K562 (cell line): ENCODE measurements around the gene AGPAT4. TPM values are rescaled to one million over a fixed set of nuclear protein-coding genes. Genes with fewer than 3 reads are reported as not detected.

Experiments used
- ATAC-seq: fragments of 200-7000 bp; cut with Tn5 transposase; 3 replicates; pipeline ENCODE4 v1.9.1; 2020; ENCODE audit warnings: moderate library complexity
- BruUV-seq: library from RNA; stranded (reverse); fragments of 400-500 nt; replicated peaks from 2 replicates; lab custom pipeline; 2021; lab: Mats Ljungman, UMichigan
- CTCF ChIA-PET: fragments of 300-600 bp; formaldehyde crosslinking; extraction: SDS; loops from one replicate; lab custom pipeline; 2021; ENCODE audit warnings: low intra/inter-chr PET ratio; lab: Yijun Ruan, JAX
- POLR2A ChIA-PET: fragments of 300-600, 350-650 bp; sonication (Branson Sonifier 250); formaldehyde crosslinking; extraction: SDS; loops from one replicate; lab custom pipeline; 2021; ENCODE audit warnings: antibody characterized with exemption, inconsistent platforms; lab: Yijun Ruan, JAX
- DNase-seq, 4 experiments: peaks; one replicate each; pipeline versions ENCODE4 v3.0.0 to v3.0.0-alpha.2; 2011 to 2018; ENCODE audit warnings: low spot score in 3 of 4, mixed read lengths in 3 of 4; ENCODE audit errors: extremely low read depth in 1 of 4
- FAIRE-seq: peaks from 2 replicates; lab custom pipeline; 2011; peaks lifted over from hg19 to GRCh38; lab: Jason Lieb, UNC
- H2AFZ ChIP-seq: 2 replicates; pipeline ENCODE4 v1.6.0; 2011; ENCODE audit warnings: low read depth, low read length, control low read depth, inconsistent platforms
- H3K27ac ChIP-seq: fragments of 200-600 bp; 3 replicates; pipeline ENCODE4 v1.8.0; 2011; ENCODE audit warnings: low read depth, mild to moderate bottlenecking, control low read depth, inconsistent platforms, low read length, moderate library complexity, mixed read lengths; ENCODE audit errors: extremely low read depth
- H3K27me3 ChIP-seq, 2 experiments: fragments of 300-600 bp in 1 of 2; 2 replicates in 1 of 2; 3 replicates in 1 of 2; pipeline versions ENCODE4 v1.6.0 to v1.8.0; 2011; ENCODE audit warnings: inconsistent platforms in 2 of 2, low read length in 2 of 2, mild to moderate bottlenecking in 1 of 2, mixed read lengths in 1 of 2, moderate library complexity in 1 of 2; ENCODE audit not compliant: control insufficient read depth in 2 of 2, insufficient read depth in 2 of 2
- H3K36me3 ChIP-seq: fragments of 300-600 bp; 3 replicates; pipeline ENCODE4 v1.8.0; 2011; ENCODE audit warnings: mild to moderate bottlenecking, low read length, inconsistent platforms; ENCODE audit not compliant: control insufficient read depth, insufficient read depth
- H3K4me1 ChIP-seq, 2 experiments: fragments of 200-600 bp in 1 of 2; replicated peaks in 1 of 2; 2 replicates in 1 of 2; 3 replicates in 1 of 2; pipeline versions ENCODE4 v1.5.1 to v1.8.0; 2011; ENCODE audit warnings: inconsistent platforms in 2 of 2, low read length in 2 of 2, mild to moderate bottlenecking in 1 of 2, mixed read lengths in 1 of 2, moderate library complexity in 1 of 2; ENCODE audit not compliant: control insufficient read depth in 2 of 2, insufficient read depth in 2 of 2
- H3K4me2 ChIP-seq: 2 replicates; pipeline ENCODE4 v1.6.1; 2011; ENCODE audit warnings: low read length, control low read depth, inconsistent platforms, mixed read lengths; ENCODE audit not compliant: insufficient read depth
- H3K4me3 ChIP-seq: fragments of 200-600 bp; sonication (generic), shearing (Covaris generic); 2 replicates; pipeline ENCODE4 v1.5.1; 2016; ENCODE audit warnings: control low read depth, inconsistent platforms
- H3K79me2 ChIP-seq: fragments of 200-600 bp; 3 replicates; pipeline ENCODE4 v1.8.0; 2011; ENCODE audit warnings: low read length, inconsistent platforms; ENCODE audit not compliant: control insufficient read depth, insufficient read depth
- H3K9ac ChIP-seq, 2 experiments: 2 replicates each; pipeline versions ENCODE4 v1.6.0 to v1.6.1; 2011; ENCODE audit warnings: low read depth in 2 of 2, low read length in 2 of 2, control low read depth in 1 of 2, inconsistent platforms in 1 of 2, mild to moderate bottlenecking in 1 of 2, mixed read lengths in 1 of 2; ENCODE audit not compliant: insufficient read depth in 1 of 2
- H3K9me1 ChIP-seq: one replicate; pipeline ENCODE4 v1.6.0; 2011; ENCODE audit warnings: inconsistent platforms, mild to moderate bottlenecking, low read length, moderate library complexity; ENCODE audit not compliant: control insufficient read depth, insufficient read depth
- H3K9me3 ChIP-seq: replicated peaks from 2 replicates; pipeline ENCODE4 v1.5.1; 2011; ENCODE audit warnings: low read depth, low read length, inconsistent platforms; ENCODE audit not compliant: control insufficient read depth, insufficient read depth
- H4K20me1 ChIP-seq: replicated peaks from 2 replicates; pipeline ENCODE4 v1.6.1; 2011; ENCODE audit warnings: low read length, inconsistent platforms, mixed read lengths; ENCODE audit not compliant: control insufficient read depth, insufficient read depth
- IRF2 ChIP-seq: sonication (generic); formaldehyde crosslinking; IDR thresholded peaks from 2 replicates; pipeline ENCODE4 v1.8.1; 2022; ENCODE audit warnings: mild to moderate bottlenecking, missing genetic modification reagents
- NFIC ChIP-seq: fragments of 450-650 bp; IDR thresholded peaks from 2 replicates; pipeline ENCODE4 v1.6.1; 2017; ENCODE audit warnings: mild to moderate bottlenecking, inconsistent platforms
- NFIX ChIP-seq: fragments of 250-450 bp; sonication (Bioruptor Pico); IDR thresholded peaks from 2 replicates; pipeline ENCODE4 v1.4.0; 2020; ENCODE audit warnings: low read depth, mild to moderate bottlenecking, moderate library complexity
- PHB ChIP-seq: fragments of 250-450 bp; sonication (Bioruptor Pico); IDR thresholded peaks from 2 replicates; pipeline ENCODE4 v1.5.0; 2021
- PHTF2 ChIP-seq: fragments of 250-450 bp; sonication (Bioruptor Pico); IDR thresholded peaks from 2 replicates; pipeline ENCODE4 v1.5.0; 2021; ENCODE audit warnings: mild to moderate bottlenecking
- POLR2G ChIP-seq: fragments of 200-400 bp; formaldehyde crosslinking; IDR thresholded peaks from 2 replicates; pipeline ENCODE4 v1.6.1; 2017; ENCODE audit warnings: low read depth, mild to moderate bottlenecking, antibody characterized with exemption, low read length, moderate library complexity
- SAP30 ChIP-seq: fragments of 200-600 bp; sonication (generic); IDR thresholded peaks from 2 replicates; pipeline ENCODE4 v1.6.1; 2012; ENCODE audit warnings: borderline replicate concordance, low read depth, mild to moderate bottlenecking, moderate library complexity, low read length, control low read depth, inconsistent platforms; ENCODE audit not compliant: insufficient read depth, poor library complexity, severe bottlenecking
- SMAD4 ChIP-seq: fragments of 250-450 bp; sonication (Bioruptor Pico); conservative IDR thresholded peaks from 2 replicates; pipeline ENCODE4 v1.8.0; 2021; ENCODE audit warnings: inconsistent platforms, mild to moderate bottlenecking, moderate library complexity
- TFAM ChIP-seq: fragments of 250-450 bp; sonication (Bioruptor Pico); conservative IDR thresholded peaks from 2 replicates; pipeline ENCODE4 v1.5.0; 2021; ENCODE audit warnings: mild to moderate bottlenecking, moderate library complexity
- ZNF143 ChIP-seq: sonication (generic); formaldehyde crosslinking; IDR thresholded peaks from 2 replicates; pipeline ENCODE4 v1.9.0; 2022; ENCODE audit warnings: mild to moderate bottlenecking, missing genetic modification reagents
- ZNF408 ChIP-seq: fragments of 250-450 bp; sonication (Bioruptor Pico); IDR thresholded peaks from 2 replicates; pipeline ENCODE4 v1.4.0; 2020; ENCODE audit warnings: low read depth, mild to moderate bottlenecking, moderate library complexity
- ZNF431 ChIP-seq: sonication (generic); formaldehyde crosslinking; IDR thresholded peaks from 2 replicates; pipeline ENCODE4 v1.8.0; 2022; ENCODE audit warnings: mild to moderate bottlenecking, missing genetic modification reagents
- ZNF583 ChIP-seq: fragments of 250-450 bp; sonication (Bioruptor Pico); IDR thresholded peaks from 2 replicates; pipeline ENCODE4 v1.4.0; 2020
- WGBS: fragments of 100-300 bp; shearing (Covaris generic); methylation state at CpG from one replicate; pipeline ENCODE4 v1.1.6; 2016; ENCODE audit warnings: low coverage, mixed read lengths; ENCODE audit not compliant: insufficient coverage; ENCODE audit errors: missing lambda C conversion rate; 5-methylcytosine and 5-hydroxymethylcytosine counted together
- in situ Hi-C: fragments of 300-500 bp; cut with MboI; formaldehyde crosslinking; loops from 4 replicates; pipeline ENCODE4 v1.15.0; 2018; ENCODE audit warnings: inconsistent platforms, mixed read lengths
- intact Hi-C: fragments of 100-400 bp; cut with micrococcal nuclease; formaldehyde crosslinking; loops from 2 replicates; pipeline ENCODE4 v1.14.2; 2022
- polyA plus RNA-seq, 8 experiments: library from polyadenylated mRNA; depleted of rRNA in 4 of 8; stranded (reverse) in 5 of 8; unstranded in 3 of 8; fragments of >200 nt; fragmentation: Nextera tagmentation in 2 of 8; fragmentation: Illumina TruSeq in 1 of 8; extraction: Ambion mirVana in 2 of 8; extraction: Trizol in 1 of 8; gene quantifications; 2 replicates each; pipeline versions ENCODE4 v1.2.1 to v1.2.3, GENCODE V29; 2011 to 2014; ENCODE audit warnings: inconsistent platforms in 1 of 8, missing spikeins in 1 of 8
- total RNA-seq, 7 experiments: library from RNA; depleted of rRNA in 6 of 7; stranded (reverse); fragments of >200 nt in 6 of 7; fragmentation: Illumina TruSeq in 2 of 7; extraction: Trizol in 2 of 7; gene quantifications; 2 replicates each; pipeline versions ENCODE4 v1.2.1 to v1.2.3, GENCODE V29; 2011 to 2021; ENCODE audit warnings: low replicate concordance in 1 of 7
- TF ChIP-seq, protein P1 (sequence below), 2 experiments: fragments of 150-350 bp in 1 of 2; IDR thresholded peaks; 2 replicates each; pipeline ENCODE4 v1.6.1; 2012 to 2016; ENCODE audit warnings: low read depth in 2 of 2, low read length in 2 of 2, mild to moderate bottlenecking in 1 of 2, moderate library complexity in 1 of 2

AGPAT4 gene
- total and polyA plus RNA-seq, 9 of the 15 experiments (the other 6 are each of a cell fraction or from before 2014, with no cell fraction given) = 2.2 to 15.0 (median 5.7) TPM

DNA sequence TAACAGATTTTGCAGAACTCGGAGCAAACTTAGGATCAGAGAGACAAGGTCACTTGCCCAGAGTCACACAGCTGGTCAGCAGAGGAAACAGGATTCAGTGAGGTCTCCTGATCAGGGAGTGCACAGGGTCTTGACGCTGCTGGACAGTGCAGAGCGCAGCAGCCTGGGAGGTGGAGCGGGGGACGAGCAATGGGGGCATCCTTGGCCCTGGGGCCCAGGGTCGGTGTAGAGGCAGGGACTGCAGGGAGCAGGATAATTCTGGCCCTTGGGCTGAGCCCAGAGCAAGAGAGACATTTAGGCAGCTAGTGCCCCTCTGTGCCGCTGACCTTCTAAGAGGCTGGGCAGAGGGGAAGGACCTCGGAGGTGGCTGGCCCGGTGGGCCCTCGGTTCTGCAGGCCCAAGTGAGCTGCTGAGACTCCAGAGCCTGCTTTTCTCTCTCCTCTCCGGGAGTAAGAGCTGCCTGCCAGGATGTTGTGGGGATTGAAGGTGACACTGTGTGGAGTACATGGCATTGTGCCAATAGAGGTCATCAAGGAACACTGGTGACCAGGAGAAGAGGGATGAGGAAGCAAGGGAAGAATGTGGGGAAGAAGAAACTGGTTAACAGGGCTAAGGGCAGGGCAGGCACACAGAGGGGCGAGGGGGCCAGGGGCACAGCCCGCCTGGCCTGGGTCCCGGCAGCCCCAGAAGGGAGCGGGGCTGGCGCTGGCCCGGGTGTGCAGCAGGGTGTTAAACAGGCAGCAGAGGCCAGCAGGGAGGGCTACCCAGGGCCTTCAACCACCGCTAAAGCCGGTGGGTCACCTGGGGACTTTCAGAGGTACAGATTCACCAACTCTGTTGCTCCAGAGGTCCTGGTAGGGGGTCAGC is 122.0 kb downstream of the AGPAT4 start:
- Histone ChIP-seq H3K79me2 (no peaks in the 10 kb centered on the region), H3K9ac (peak overlapping the region in 1 of 2 experiments; percentile 38; a peak in 2 of 4 replicates), H2AFZ (no peak overlapping the region), H3K9me1 (no peaks in the 10 kb centered on the region), H3K27ac (no peak overlapping the region), H3K4me2 (no peak overlapping the region), H3K27me3 (peaks cover 0 to 5% of the 10 kb centered on the region in 2 experiments; a peak in 1 of 5 replicates), H4K20me1 (no peaks in the 10 kb centered on the region), H3K36me3 (no peaks in the 10 kb centered on the region; the same call in 2 of the 3 replicates), H3K4me1 (peaks cover 12 to 40% of the 10 kb centered on the region in 2 experiments; a peak in 4 of 5 replicates), H3K9me3 (no peaks in the 10 kb centered on the region), H3K4me3 (no peak overlapping the region)
- ChIA-PET POLR2A (interaction anchor here (0.9 to 1.6 kb wide), 5 partner anchors 10 to 246 kb away, joined by 4 to 8 read pairs (median 5); no protein-coding TSS in a partner anchor), CTCF (interaction anchor here (0.6 to 0.9 kb wide), 2 partner anchors 219 to 222 kb away, joined by 3 to 6 read pairs; no protein-coding TSS in a partner anchor)
- no peak for FAIRE-seq
- no peak for ATAC-seq
- no peak for DNase-seq
- WGBS = 66% methylated on average over 19 of the region's 19 CpGs
- in situ Hi-C loops (no loop called here), intact Hi-C loops (loop anchor here (5.0 kb wide), 3 partner anchors 115 to 420 kb away; no protein-coding TSS in a partner anchor)
- BruUV-seq = no TSS peak
- no peak for TF ChIP-seq ZNF431 (CRISPR knock-in tag)
- TF ChIP-seq POLR2G = peak; percentile 7; the same call in 1 of the 2 replicates
- TF ChIP-seq ZNF583 (CRISPR knock-in tag) = no peak
- TF ChIP-seq TFAM (CRISPR knock-in tag) = no peak
- TF ChIP-seq ZNF143 (CRISPR knock-in tag) = no peak
- TF ChIP-seq, protein P1, sequence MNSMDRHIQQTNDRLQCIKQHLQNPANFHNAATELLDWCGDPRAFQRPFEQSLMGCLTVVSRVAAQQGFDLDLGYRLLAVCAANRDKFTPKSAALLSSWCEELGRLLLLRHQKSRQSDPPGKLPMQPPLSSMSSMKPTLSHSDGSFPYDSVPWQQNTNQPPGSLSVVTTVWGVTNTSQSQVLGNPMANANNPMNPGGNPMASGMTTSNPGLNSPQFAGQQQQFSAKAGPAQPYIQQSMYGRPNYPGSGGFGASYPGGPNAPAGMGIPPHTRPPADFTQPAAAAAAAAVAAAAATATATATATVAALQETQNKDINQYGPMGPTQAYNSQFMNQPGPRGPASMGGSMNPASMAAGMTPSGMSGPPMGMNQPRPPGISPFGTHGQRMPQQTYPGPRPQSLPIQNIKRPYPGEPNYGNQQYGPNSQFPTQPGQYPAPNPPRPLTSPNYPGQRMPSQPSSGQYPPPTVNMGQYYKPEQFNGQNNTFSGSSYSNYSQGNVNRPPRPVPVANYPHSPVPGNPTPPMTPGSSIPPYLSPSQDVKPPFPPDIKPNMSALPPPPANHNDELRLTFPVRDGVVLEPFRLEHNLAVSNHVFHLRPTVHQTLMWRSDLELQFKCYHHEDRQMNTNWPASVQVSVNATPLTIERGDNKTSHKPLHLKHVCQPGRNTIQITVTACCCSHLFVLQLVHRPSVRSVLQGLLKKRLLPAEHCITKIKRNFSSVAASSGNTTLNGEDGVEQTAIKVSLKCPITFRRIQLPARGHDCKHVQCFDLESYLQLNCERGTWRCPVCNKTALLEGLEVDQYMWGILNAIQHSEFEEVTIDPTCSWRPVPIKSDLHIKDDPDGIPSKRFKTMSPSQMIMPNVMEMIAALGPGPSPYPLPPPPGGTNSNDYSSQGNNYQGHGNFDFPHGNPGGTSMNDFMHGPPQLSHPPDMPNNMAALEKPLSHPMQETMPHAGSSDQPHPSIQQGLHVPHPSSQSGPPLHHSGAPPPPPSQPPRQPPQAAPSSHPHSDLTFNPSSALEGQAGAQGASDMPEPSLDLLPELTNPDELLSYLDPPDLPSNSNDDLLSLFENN (IDR thresholded peaks at IDR 0.05; ENCODE audit: low read depth in 2 of 2, low read length in 2 of 2) = no peak
- TF ChIP-seq NFIX = peak; percentile 43; the same call in 1 of the 2 replicates
- no peak for TF ChIP-seq SMAD4 (CRISPR knock-in tag)
- TF ChIP-seq SAP30 = no peak
- no peak for TF ChIP-seq IRF2 (CRISPR knock-in tag)
- no peak for TF ChIP-seq PHTF2 (CRISPR knock-in tag)
- peak; percentile 95 for TF ChIP-seq NFIC
- TF ChIP-seq ZNF408 = no peak
- TF ChIP-seq PHB (CRISPR knock-in tag) = no peak
